ENCODE measurements around the gene ANKRD17.
A peak's percentile ranks its signal among the peaks of the same experiment; 100 is the strongest.

ANKRD17 gene

DNA sequence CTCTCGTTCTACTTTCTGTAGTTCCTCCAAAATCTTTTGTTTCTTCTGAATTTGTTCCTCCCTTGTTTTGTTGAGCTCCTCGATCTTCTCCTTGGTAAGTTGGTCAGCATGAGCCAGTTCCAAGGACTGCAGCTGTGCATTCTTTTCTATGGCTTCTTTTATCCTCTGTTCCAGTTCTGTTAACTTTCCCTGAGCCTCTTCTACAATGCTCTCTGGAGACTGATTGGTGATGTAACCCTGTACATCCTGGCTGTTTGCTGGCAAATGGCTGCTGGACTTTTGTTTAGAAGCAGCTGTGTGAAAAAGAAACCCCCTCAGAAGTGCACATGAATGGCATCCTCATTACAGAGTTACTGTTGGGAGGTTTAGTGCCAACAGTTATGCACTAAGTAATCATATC lies 118.6 kb downstream of the ANKRD17 start:
- DNase-seq (ENCODE audit: insufficient read length, low spot score): no peak
- FAIRE-seq: no peak
- no peak for TF ChIP-seq POU2F2 (IDR thresholded peaks at IDR 0.05; ENCODE audit: low read depth, low read length)
- no peak for TF ChIP-seq POLR2AphosphoS5 (IDR thresholded peaks at IDR 0.05; ENCODE audit: low read depth, low read length)
- no peak for TF ChIP-seq TAF1 (IDR thresholded peaks at IDR 0.05; ENCODE audit: low read depth, low read length)
- TF ChIP-seq SPI1 (IDR thresholded peaks at IDR 0.05; ENCODE audit: low read depth, low read length): no peak
- no peak for TF ChIP-seq PAX5 (IDR thresholded peaks at IDR 0.05; ENCODE audit: insufficient read depth, low read length, severe bottlenecking)
- no peak for TF ChIP-seq POLR2A (IDR thresholded peaks at IDR 0.05; ENCODE audit: low read depth, low read length)

DNA sequence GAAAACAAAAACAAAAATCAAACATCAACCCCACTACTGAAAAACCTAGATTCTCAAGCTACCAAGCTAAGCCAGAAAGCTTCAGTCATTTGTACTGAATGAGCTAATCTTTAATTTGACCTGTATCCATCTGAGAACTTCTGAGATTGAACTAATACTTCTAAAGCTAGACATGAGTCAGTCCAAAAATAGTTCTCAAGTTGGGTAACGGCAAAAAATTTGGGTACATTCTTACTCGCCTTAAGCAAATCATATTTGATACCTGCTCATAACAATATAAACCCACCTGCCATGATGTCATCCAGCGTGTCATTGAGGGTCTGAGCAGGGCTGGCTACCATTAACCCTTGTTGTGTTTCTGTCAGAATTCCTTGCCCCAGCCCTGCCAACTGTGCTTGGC lies 119.4 kb downstream of the ANKRD17 start:
- TF ChIP-seq PAX5 (IDR thresholded peaks at IDR 0.05; ENCODE audit: insufficient read depth, low read length, severe bottlenecking): no peak
- no peak for TF ChIP-seq POU2F2 (IDR thresholded peaks at IDR 0.05; ENCODE audit: low read depth, low read length)
- TF ChIP-seq SPI1 (IDR thresholded peaks at IDR 0.05; ENCODE audit: low read depth, low read length): no peak
- no peak for TF ChIP-seq POLR2AphosphoS5 (IDR thresholded peaks at IDR 0.05; ENCODE audit: low read depth, low read length)
- no peak for TF ChIP-seq POLR2A (IDR thresholded peaks at IDR 0.05; ENCODE audit: low read depth, low read length)
- TF ChIP-seq TAF1 (IDR thresholded peaks at IDR 0.05; ENCODE audit: low read depth, low read length): no peak
- no peak for FAIRE-seq
- no peak for DNase-seq (ENCODE audit: insufficient read length, low spot score)

DNA sequence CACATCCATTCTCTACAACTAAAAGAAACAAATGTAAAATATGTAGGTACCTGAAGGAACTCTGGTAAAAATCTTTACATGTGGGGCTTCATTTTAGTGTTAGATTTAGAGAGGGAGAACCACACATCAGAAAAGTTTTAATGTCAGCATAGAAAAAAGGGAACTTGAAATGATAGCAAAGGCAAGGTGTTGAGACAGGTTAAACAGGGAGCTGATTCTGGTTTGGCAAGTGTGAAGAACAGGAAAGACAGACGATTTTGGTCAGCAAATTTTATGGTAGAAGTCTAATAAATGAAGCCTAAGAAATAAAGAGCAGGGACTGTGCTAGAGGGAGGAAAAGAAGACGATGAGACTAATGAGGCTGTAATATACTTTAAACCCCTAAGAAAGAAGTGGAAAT lies 121.5 kb downstream of the ANKRD17 start:
- no peak for FAIRE-seq
- DNase-seq (ENCODE audit: insufficient read length, low spot score): no peak
- TF ChIP-seq PAX5 (IDR thresholded peaks at IDR 0.05; ENCODE audit: insufficient read depth, low read length, severe bottlenecking) (no peak), POU2F2 (IDR thresholded peaks at IDR 0.05; ENCODE audit: low read depth, low read length) (no peak), SPI1 (IDR thresholded peaks at IDR 0.05; ENCODE audit: low read depth, low read length) (no peak), TAF1 (IDR thresholded peaks at IDR 0.05; ENCODE audit: low read depth, low read length) (no peak), POLR2AphosphoS5 (IDR thresholded peaks at IDR 0.05; ENCODE audit: low read depth, low read length) (no peak), POLR2A (IDR thresholded peaks at IDR 0.05; ENCODE audit: low read depth, low read length) (no peak)

DNA sequence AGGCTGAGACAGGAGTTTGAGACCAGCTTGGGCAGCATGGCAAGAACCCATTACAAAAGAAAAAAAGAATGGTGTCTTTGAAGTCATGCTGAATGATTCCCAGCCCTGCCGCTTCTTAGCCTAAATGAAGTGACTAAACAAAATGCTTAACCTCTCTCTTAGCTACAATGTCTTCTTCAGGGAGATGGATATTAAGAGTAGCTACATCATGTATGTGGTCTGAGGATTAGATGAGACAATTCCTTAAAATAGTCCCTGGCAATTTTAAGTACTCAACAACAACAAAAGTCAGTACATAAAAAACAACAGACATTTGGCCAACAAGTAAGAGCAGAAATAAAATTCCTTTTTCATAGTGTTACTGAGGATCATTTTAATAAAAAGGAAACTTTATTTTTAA lies 124.8 kb downstream of the ANKRD17 start:
- peak; percentile 33 for FAIRE-seq
- DNase-seq (ENCODE audit: insufficient read length, low spot score): no peak
- no peak for TF ChIP-seq SPI1 (IDR thresholded peaks at IDR 0.05; ENCODE audit: low read depth, low read length)
- TF ChIP-seq PAX5 (IDR thresholded peaks at IDR 0.05; ENCODE audit: insufficient read depth, low read length, severe bottlenecking): no peak
- TF ChIP-seq TAF1 (IDR thresholded peaks at IDR 0.05; ENCODE audit: low read depth, low read length): no peak
- no peak for TF ChIP-seq POLR2AphosphoS5 (IDR thresholded peaks at IDR 0.05; ENCODE audit: low read depth, low read length)
- no peak for TF ChIP-seq POLR2A (IDR thresholded peaks at IDR 0.05; ENCODE audit: low read depth, low read length)
- no peak for TF ChIP-seq POU2F2 (IDR thresholded peaks at IDR 0.05; ENCODE audit: low read depth, low read length)

DNA sequence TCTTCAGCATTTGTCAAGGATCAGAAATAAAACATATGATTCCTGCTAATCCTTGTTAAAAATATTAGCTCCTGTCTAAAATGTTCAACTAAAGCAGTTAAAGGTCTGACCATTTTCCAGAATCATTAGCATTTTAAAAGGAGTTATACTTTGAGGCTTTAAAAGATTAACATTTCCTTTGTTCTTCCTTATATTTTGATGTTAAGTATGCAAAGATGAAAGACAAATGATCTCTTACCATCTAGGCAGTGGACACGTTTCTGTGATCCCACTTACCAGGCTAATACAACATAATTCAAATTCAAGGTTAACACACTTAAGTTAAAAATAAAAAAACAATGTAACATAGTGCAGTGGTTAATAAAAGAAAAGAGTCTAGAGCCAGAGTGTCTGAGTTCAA lies 127.3 kb downstream of the ANKRD17 start:
- FAIRE-seq: no peak
- no peak for DNase-seq (ENCODE audit: insufficient read length, low spot score)
- TF ChIP-seq POLR2AphosphoS5 (IDR thresholded peaks at IDR 0.05; ENCODE audit: low read depth, low read length) (no peak), SPI1 (IDR thresholded peaks at IDR 0.05; ENCODE audit: low read depth, low read length) (no peak), PAX5 (IDR thresholded peaks at IDR 0.05; ENCODE audit: insufficient read depth, low read length, severe bottlenecking) (no peak), POU2F2 (IDR thresholded peaks at IDR 0.05; ENCODE audit: low read depth, low read length) (no peak), POLR2A (IDR thresholded peaks at IDR 0.05; ENCODE audit: low read depth, low read length) (no peak), TAF1 (IDR thresholded peaks at IDR 0.05; ENCODE audit: low read depth, low read length) (no peak)

DNA sequence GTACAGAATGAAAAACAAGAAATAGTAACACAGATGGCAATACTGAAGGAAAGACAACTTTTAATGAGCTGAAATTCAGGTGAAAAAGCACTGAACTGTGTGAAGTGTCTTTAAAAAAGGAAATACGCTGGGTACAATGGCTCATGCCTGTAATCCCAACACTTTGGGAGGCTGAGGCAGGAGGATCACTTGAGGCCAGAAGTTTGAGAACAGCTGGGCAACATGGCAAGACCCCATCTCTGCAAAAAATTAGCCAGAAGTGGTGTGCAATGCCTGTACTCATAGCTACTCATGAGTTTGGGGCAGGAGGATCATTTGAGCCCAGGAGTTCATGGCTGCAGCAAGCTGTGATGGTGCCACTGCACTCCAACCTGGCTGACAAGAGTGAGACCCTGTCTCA lies 129.3 kb downstream of the ANKRD17 start:
- FAIRE-seq: no peak
- TF ChIP-seq POU2F2 (IDR thresholded peaks at IDR 0.05; ENCODE audit: low read depth, low read length) (no peak), PAX5 (IDR thresholded peaks at IDR 0.05; ENCODE audit: insufficient read depth, low read length, severe bottlenecking) (no peak), TAF1 (IDR thresholded peaks at IDR 0.05; ENCODE audit: low read depth, low read length) (no peak), POLR2AphosphoS5 (IDR thresholded peaks at IDR 0.05; ENCODE audit: low read depth, low read length) (no peak), POLR2A (IDR thresholded peaks at IDR 0.05; ENCODE audit: low read depth, low read length) (no peak), SPI1 (IDR thresholded peaks at IDR 0.05; ENCODE audit: low read depth, low read length) (no peak)
- no peak for DNase-seq (ENCODE audit: insufficient read length, low spot score)

DNA sequence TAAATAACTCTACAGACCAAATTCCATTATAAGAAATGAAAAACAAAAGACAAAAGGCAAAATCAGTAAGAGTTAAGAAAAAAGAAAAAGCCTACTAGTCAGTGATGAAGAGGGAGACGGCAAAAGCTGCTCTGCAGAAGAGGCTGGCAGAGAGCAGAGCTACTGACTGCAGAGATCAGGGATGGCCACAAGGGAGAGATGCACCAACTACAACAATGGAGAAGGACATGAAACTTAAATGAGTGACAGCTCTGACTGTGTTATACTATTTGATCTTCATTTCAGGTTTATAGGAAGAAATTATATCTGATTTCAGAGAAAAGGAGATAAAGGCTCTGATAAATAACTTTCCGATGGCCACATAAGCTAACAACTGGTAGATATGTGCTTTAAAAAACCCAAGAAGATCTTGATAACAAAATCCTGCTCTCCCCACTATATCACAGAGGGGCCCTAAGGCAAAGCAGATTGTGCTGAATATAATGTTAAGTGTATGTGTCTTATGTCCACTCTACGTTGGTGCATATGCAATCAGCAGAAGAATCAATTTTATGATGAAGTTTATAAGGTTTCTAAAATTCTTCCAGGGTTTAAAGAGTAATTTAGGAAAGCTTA lies 130.7 kb downstream of the ANKRD17 start:
- DNase-seq (ENCODE audit: insufficient read length, low spot score) (no peak), FAIRE-seq (no peak)
- TF ChIP-seq TAF1 (IDR thresholded peaks at IDR 0.05; ENCODE audit: low read depth, low read length) (no peak), SPI1 (IDR thresholded peaks at IDR 0.05; ENCODE audit: low read depth, low read length) (no peak), POU2F2 (IDR thresholded peaks at IDR 0.05; ENCODE audit: low read depth, low read length) (no peak), PAX5 (IDR thresholded peaks at IDR 0.05; ENCODE audit: insufficient read depth, low read length, severe bottlenecking) (no peak), POLR2AphosphoS5 (IDR thresholded peaks at IDR 0.05; ENCODE audit: low read depth, low read length) (no peak), POLR2A (IDR thresholded peaks at IDR 0.05; ENCODE audit: low read depth, low read length) (no peak)

DNA sequence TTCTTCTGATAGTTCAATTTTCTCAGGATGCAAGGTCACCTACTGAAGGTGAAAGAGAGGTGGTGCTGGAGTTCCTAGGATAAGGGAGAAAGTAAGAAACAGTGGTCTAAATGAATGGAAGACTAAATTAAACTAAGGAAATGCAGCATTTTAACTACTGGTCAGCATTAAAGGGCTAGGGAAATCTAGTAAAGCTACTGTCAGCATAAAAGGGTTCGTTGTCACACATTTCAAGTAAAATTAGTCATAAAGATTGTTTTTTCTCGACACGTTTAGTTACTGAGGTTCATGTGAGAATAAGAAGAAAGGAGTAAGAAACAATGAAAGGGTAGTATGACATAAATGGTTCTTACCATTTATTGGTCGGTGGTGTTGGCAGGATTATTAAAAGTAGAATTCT lies 149.1 kb downstream of the ANKRD17 start:
- TF ChIP-seq POLR2AphosphoS5 (IDR thresholded peaks at IDR 0.05; ENCODE audit: low read depth, low read length): no peak
- TF ChIP-seq POLR2A (IDR thresholded peaks at IDR 0.05; ENCODE audit: low read depth, low read length): no peak
- no peak for TF ChIP-seq PAX5 (IDR thresholded peaks at IDR 0.05; ENCODE audit: insufficient read depth, low read length, severe bottlenecking)
- no peak for TF ChIP-seq TAF1 (IDR thresholded peaks at IDR 0.05; ENCODE audit: low read depth, low read length)
- no peak for TF ChIP-seq POU2F2 (IDR thresholded peaks at IDR 0.05; ENCODE audit: low read depth, low read length)
- TF ChIP-seq SPI1 (IDR thresholded peaks at IDR 0.05; ENCODE audit: low read depth, low read length): no peak
- DNase-seq (ENCODE audit: insufficient read length, low spot score) (no peak), FAIRE-seq (no peak)

DNA sequence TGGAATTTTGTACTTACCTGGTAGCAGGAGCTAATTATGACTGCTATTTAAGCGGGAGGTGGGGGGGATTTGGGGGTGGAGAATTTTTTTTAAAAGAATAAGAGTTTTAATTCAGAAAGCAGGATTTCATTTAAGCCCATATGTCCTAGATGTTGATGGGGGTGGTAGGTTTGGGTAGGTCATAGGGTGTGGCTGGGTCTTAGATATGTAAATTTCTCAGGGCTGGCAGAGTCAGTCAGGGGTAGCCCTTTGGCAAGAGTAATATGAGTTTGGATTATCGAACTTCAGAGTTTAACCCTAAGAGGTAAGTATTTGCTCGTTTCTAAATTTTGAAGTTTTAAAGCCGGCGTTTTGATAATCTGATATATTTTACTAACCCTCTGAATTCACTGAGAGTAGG lies 153.9 kb downstream of the ANKRD17 start:
- DNase-seq (ENCODE audit: insufficient read length, low spot score) (no peak), FAIRE-seq (no peak)
- TF ChIP-seq SPI1 (IDR thresholded peaks at IDR 0.05; ENCODE audit: low read depth, low read length) (no peak), POU2F2 (IDR thresholded peaks at IDR 0.05; ENCODE audit: low read depth, low read length) (no peak), TAF1 (IDR thresholded peaks at IDR 0.05; ENCODE audit: low read depth, low read length) (no peak), PAX5 (IDR thresholded peaks at IDR 0.05; ENCODE audit: insufficient read depth, low read length, severe bottlenecking) (no peak), POLR2AphosphoS5 (IDR thresholded peaks at IDR 0.05; ENCODE audit: low read depth, low read length) (no peak), POLR2A (IDR thresholded peaks at IDR 0.05; ENCODE audit: low read depth, low read length) (no peak)
